Measurements from ENCODE around the gene NSRP1. TPM values are rescaled to one million over a fixed set of nuclear protein-coding genes. Genes with fewer than 3 reads are reported as not detected.
"Not testable (repeated sequence)": the region's sequence is repeated elsewhere in the genome, so short reads cannot be mapped to it uniquely, and the experiment has no call there.

NSRP1 gene
- total RNA-seq, 1 donor from 2014 or later = 30.3 TPM

DNA sequence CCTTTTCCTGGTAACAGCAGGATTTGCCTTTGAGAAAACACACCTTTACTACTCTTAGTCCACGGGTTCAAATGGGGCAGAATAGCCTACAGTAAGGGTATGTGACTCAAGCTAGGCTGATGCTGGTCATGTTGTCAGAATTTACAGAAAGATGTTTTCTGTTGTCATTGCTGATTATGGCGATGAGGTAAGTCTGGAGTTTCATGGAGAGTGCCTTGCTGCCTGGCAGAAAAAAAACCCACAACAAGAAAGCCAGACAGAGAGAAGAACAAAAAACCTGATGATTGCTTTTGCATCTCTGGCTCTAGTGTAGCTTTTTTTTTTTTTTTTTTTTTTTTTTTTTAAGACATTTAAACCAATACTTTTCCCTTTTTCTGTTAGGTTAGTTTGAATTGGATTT, 71.0 kb downstream of the NSRP1 start:
- DNase-seq (ENCODE audit: low spot score) = no peak

- no peak for DNase-seq (ENCODE audit: low spot score)
Observed at GRCh38 chr17:30188211-30188939, 71.8 kb downstream of the NSRP1 start.

- no peak for DNase-seq (ENCODE audit: low spot score)
Observed at GRCh38 chr17:30191072-30191471, 74.5 kb downstream of the NSRP1 start.

- no peak for DNase-seq (ENCODE audit: low spot score)
Observed at GRCh38 chr17:30196504-30196903, 79.9 kb downstream of the NSRP1 start.

GRCh38 chr17:30197416-30197815, 80.8 kb downstream of the NSRP1 start:
- no peak for DNase-seq (ENCODE audit: low spot score)

DNA sequence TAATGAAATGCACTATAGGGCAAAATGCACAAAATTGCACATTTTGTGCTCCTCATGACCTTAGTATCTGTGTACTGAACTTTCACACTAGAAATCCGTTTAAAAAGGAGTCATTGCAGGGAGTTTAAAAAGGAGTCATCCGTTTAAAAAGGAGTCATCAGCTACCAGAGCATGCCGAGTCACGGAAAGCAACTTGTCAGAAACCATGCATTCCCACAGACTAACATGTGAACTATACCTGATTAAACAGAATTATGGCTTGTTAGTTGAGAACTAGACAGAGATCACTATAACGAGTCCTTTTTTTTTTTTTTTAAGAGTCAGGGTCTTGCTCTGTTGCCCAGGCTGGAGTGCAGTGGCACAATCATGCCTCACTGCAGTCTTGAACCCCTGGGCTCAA, 83.0 kb downstream of the NSRP1 start:
- DNase-seq (ENCODE audit: low spot score) = no peak

GRCh38 chr17:30200106-30200505, 83.5 kb downstream of the NSRP1 start:
- no peak for DNase-seq (ENCODE audit: low spot score)

DNA sequence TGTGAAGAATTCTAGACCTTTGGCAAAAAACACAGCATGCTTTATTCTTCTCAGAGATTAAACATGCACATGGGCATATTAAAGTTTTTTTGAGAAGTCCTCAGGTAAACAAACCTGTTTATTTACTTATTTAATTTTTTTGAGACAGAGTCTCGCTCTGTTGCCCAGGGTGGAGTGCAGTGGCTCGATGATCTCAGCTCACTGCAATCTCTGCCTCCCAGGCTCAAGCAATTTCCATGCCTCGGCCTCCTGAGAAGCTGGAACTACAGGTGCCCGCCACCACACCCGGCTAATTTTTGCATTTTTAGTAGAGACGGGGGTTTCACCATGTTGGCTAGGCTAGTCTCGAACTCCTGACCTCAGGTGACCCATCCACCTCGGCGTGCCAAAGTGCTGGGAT, 84.0 kb downstream of the NSRP1 start:
- not testable (repeated sequence) for DNase-seq (ENCODE audit: low spot score)

DNA sequence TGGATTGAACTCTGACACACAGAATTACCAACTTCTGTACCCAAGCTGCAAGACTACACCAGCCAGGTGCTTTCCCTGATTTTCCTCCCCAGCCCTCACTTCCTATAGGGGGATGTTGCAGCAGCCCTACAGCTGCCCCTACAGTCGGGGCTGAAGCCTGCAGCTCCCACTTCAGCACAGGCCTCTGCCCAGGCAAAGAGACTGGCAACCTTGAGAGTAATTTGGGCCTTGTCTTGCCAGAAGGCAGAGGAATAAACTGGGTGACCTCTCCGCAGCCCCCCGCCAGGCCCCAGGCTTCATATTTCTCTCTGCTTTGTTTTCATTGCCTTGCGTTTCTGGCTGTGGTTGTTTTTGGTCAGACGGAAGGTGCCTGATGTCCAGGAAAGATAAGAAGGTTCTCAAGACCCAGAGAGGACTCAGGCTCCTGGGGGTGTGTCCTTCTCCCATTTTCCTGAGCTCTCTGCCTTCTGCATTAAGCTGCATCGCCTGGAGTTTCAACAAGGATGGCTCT, 86.9 kb downstream of the NSRP1 start:
- DNase-seq (ENCODE audit: low spot score) = no peak

DNA sequence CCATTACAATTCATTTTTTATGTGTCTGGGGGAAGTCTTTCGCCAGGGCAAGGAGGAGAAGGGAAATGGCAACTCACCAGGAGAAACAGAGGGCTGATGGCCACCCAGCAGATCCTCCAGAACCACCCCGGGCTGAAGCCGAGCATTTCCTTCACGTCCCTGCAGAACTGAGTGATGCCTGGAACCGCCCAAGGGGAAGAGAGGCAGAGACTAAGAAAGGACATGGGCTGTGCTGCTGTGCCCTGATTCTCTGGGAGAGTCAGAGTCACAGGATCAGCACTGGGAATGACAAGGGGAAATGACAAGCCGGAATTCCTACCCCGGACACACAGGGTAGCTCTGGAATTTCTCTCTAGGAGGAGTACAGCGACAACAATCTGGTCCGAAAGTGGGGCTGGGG, 91.0 kb downstream of the NSRP1 start:
- no peak for DNase-seq (ENCODE audit: low spot score)

GRCh38 chr17:30208214-30208613, 91.6 kb downstream of the NSRP1 start:
- DNase-seq (ENCODE audit: low spot score) = no peak

DNA sequence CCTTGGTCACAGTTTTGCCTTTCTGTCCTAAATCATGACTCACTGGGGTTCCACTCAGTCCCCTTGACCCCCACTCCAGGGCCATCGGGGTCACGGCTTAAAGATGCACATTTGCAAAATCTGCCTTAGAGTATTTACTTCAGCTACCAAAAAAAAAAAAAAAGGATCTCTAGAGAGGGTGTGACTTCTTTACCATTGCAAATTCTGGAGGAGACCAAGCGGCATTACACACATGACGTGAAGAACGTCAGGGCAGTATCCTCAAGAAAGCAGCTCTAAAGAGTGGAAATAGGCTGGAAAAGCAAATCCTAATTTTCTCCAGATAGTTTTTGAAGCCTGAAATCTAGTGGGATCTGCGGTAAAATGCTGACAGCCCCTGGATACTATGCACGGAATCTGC, 93.3 kb downstream of the NSRP1 start:
- DNase-seq (ENCODE audit: low spot score) = no peak

- DNase-seq (ENCODE audit: low spot score) = no peak
Observed at GRCh38 chr17:30210366-30210765, 93.8 kb downstream of the NSRP1 start.

DNA sequence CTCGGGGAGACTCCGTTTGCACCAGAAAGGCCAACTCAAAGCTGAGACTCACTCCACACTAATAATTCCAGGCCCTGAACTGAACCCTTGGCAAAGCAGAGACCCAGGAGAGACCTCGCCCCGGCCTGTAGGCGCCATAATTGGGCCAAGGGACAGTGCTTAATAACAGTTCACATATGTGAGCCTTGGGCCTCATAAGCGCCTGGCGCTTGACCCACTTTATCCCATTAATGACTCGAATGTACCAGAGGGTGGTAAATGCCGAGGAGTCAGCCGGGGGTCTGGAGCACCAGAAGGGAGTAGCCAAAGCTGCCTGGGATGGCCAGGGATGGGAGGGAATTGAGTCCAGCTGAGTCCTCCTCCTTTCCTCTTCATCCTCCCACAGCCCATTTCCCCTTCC, 94.3 kb downstream of the NSRP1 start:
- no peak for DNase-seq (ENCODE audit: low spot score)

- no peak for DNase-seq (ENCODE audit: low spot score)
Observed at GRCh38 chr17:30211371-30211770, 94.8 kb downstream of the NSRP1 start.

- DNase-seq (ENCODE audit: low spot score) = no peak
Observed at GRCh38 chr17:30212750-30213149, 96.1 kb downstream of the NSRP1 start.

GRCh38 chr17:30217054-30217453, 100.4 kb downstream of the NSRP1 start:
- DNase-seq (ENCODE audit: low spot score) = no peak

GRCh38 chr17:30217746-30218245, 101.2 kb downstream of the NSRP1 start:
- DNase-seq (ENCODE audit: low spot score) = no peak

DNA sequence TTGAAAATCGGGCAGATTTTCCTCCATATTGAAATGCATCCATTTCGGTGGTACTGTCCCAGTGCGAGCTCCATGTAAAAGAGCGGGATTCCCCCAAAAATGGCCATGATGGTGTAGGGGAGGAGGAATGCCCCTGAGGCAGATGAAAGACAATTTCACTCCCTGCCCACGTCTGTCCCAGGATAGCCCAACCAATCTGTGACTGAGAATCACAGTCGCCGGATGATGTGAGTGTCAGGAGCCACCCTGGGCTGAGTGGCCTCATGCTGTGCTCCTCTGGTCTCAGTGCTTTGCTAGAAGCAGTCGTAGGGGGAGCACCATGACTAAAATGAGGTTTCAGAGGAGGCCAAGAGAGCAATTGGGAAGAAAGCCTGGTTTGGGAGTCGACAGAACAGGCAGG, 102.2 kb downstream of the NSRP1 start:
- no peak for DNase-seq (ENCODE audit: low spot score)

GRCh38 chr17:30219315-30219714, 102.7 kb downstream of the NSRP1 start:
- no peak for DNase-seq (ENCODE audit: low spot score)

GRCh38 chr17:30219833-30220232, 103.2 kb downstream of the NSRP1 start:
- no peak for DNase-seq (ENCODE audit: low spot score)

DNA sequence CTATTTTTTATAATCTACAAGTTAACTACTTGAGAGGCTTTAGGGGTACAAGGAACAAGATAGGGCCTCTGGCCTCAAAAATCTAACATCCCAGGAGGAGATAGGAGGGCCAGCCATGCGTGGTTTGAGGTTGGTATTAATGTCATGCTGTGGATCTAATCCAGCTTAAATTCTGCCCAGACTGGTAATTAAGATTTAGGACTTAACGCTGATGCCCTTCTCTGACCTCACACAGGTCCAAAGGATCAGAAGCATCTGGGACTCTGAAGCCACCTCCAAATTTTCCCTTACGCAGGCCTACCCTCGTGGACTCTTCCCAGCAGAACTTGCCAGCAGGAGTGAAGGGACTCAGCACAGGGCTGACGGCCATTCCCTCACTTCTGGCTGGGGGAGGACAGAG, 103.8 kb downstream of the NSRP1 start:
- no peak for DNase-seq (ENCODE audit: low spot score)

GRCh38 chr17:30221346-30221745, 104.7 kb downstream of the NSRP1 start:
- no peak for DNase-seq (ENCODE audit: low spot score)

DNA sequence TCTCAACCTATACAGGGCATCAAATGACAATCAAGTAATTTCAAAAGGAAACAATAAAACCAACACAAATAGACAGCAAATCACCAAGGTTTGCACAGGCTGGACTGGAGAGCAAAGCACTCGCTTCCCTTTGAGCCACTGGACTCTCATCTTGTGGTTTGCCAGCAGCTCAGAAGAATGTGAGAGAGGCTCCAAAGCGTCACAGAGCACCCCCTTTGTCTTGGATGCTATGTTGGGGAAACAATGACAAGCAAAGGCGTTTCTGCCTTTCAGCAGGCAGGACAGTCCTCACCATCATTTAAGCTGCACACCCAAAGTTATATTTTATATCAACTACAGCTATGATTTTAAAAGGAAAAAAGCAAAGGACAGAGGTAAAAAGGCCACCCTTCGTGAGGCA, 105.6 kb downstream of the NSRP1 start:
- no peak for DNase-seq (ENCODE audit: low spot score)
